Measurements from ENCODE around the gene RABIF.
"Not testable (repeated sequence)": the region's sequence is repeated elsewhere in the genome, so short reads cannot be mapped to it uniquely, and the experiment has no call there.

- TF ChIP-seq TARDBP (IDR thresholded peaks at IDR 0.05); FOXK2 (IDR thresholded peaks at IDR 0.05); SP1 (IDR thresholded peaks at IDR 0.05); SUZ12 (IDR thresholded peaks at IDR 0.05); CTBP1 (IDR thresholded peaks at IDR 0.05; ENCODE audit: borderline replicate concordance); HDGF (IDR thresholded peaks at IDR 0.05; ENCODE audit: borderline replicate concordance); ELF4 (IDR thresholded peaks at IDR 0.05); BHLHE40 (IDR thresholded peaks at IDR 0.05; ENCODE audit: borderline replicate concordance); ARNT (IDR thresholded peaks at IDR 0.05); FOXM1 (IDR thresholded peaks at IDR 0.05; ENCODE audit: borderline replicate concordance); LEF1 (IDR thresholded peaks at IDR 0.05; ENCODE audit: borderline replicate concordance); NFRKB (IDR thresholded peaks at IDR 0.05); FOXA1 (IDR thresholded peaks at IDR 0.05): not testable (repeated sequence)
- TF ChIP-seq, protein P1, sequence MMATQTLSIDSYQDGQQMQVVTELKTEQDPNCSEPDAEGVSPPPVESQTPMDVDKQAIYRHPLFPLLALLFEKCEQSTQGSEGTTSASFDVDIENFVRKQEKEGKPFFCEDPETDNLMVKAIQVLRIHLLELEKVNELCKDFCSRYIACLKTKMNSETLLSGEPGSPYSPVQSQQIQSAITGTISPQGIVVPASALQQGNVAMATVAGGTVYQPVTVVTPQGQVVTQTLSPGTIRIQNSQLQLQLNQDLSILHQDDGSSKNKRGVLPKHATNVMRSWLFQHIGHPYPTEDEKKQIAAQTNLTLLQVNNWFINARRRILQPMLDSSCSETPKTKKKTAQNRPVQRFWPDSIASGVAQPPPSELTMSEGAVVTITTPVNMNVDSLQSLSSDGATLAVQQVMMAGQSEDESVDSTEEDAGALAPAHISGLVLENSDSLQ (IDR thresholded peaks at IDR 0.05) = not testable (repeated sequence)
Measured at GRCh38 chr1:202903808-202904207, 14.9 kb upstream of the RABIF start.
